HG02870 (cell line): ENCODE data around the gene WDR6.
"Not testable (repeated sequence)": the region's sequence is repeated elsewhere in the genome, so short reads cannot be mapped to it uniquely, and the experiment has no call there.

ENCODE experiments used
- ATAC-seq: cut with Tn5 transposase; IDR thresholded peaks from one replicate; pipeline ENCODE4 v1.9.1; 2021; ENCODE audit warnings: mild to moderate bottlenecking, moderate library complexity; ENCODE audit not compliant: unreplicated experiment

Gene WDR6

DNA sequence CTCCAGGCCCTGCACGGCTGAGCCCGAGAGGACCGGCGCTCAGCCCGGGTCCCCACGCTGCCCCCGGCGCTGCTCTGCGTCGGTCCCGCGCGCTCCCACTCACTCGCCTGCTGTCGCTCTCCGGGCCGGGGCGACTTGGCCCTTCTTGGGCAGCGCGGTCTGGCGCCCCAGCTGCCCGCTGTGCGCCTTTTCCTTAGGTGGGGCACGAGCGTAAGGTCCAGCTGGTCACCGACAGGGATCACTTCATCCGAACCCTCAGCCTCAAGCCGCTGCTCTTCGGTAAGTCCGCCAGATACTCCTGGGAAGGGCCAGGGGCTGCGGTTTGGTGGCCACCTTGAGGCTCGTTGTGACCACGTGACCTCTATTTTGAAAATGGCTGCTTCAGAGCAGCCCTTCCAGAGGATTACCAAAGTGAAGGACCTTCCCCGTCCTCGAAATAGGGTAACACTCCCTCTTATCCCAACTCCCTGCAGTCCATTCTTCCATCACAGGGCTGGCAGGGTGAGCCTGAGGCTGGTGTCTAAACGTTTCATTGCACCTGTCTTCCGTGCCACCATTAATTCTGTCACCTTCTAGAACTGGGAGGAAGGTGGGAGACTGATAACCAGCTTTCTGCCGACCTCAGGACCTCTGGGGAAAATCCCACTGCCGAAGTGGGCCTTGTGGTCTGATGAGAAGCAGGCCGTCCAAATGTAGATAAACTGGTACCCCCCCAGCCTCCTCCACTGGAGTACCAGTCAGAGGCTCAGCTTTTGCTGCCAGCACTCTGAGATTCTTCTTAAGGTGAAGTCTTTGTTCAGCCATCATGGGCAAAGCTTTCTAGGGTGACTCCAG lies 16.3 kb upstream of the WDR6 start:
- peak; percentile 14 for ATAC-seq

DNA sequence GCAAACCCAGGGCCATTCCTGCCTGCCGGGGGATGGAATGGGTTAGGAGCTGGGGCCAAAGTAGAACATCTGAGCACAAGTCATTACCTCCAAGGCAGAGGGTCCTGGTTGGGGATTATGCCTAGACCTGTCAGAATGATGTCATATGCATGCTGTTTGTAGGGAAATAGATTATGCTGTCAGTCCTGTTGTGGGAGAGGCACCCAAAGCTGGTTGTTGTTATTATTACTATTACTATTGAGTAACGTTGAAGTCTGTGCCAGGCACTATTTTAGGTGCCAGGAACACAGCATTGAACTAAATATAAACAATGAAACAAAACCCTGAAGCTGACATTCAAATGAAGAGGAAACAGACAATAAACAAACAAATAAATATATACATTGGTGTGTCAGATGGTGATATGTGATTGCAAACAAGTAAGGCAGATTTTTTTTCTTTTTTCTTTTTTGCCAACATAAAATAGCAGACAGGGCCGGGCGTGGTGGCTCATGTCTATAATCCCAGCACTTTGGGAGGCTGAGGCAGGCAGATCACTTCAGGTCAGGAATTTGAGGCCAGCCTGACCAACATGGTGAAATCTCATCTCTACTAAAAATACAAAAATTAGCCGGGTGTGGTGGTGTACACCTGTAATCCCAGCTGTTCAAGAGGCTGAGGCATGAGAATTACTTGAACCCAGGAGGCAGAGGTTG lies 15.2 kb upstream of the WDR6 start:
- no peak for ATAC-seq

DNA sequence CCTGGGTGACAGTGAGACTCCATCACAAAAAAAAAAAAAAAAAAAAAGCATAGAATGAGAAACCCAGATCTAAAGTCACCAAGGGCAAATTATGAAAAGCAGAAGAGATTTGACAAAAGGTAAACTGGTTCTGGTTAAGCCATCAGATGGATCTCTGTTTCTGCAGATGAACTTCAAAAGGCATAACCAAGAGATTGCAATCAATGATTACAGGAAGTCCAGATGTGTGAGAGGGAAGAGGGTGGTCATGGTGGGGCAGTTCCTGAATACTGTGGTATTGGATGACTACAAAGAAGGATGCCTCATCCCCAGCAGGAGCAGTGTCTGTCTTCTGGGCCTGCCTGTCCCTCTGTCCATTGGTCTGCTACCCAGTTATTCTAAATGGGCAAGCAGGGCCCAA lies 13.4 kb upstream of the WDR6 start:
- no peak for ATAC-seq

GRCh38 chr3:48996640-48997039 lies 10.6 kb upstream of the WDR6 start:
- ATAC-seq: no peak

- no peak for ATAC-seq
Observed at GRCh38 chr3:48997102-48997635, 10.0 kb upstream of the WDR6 start.

DNA sequence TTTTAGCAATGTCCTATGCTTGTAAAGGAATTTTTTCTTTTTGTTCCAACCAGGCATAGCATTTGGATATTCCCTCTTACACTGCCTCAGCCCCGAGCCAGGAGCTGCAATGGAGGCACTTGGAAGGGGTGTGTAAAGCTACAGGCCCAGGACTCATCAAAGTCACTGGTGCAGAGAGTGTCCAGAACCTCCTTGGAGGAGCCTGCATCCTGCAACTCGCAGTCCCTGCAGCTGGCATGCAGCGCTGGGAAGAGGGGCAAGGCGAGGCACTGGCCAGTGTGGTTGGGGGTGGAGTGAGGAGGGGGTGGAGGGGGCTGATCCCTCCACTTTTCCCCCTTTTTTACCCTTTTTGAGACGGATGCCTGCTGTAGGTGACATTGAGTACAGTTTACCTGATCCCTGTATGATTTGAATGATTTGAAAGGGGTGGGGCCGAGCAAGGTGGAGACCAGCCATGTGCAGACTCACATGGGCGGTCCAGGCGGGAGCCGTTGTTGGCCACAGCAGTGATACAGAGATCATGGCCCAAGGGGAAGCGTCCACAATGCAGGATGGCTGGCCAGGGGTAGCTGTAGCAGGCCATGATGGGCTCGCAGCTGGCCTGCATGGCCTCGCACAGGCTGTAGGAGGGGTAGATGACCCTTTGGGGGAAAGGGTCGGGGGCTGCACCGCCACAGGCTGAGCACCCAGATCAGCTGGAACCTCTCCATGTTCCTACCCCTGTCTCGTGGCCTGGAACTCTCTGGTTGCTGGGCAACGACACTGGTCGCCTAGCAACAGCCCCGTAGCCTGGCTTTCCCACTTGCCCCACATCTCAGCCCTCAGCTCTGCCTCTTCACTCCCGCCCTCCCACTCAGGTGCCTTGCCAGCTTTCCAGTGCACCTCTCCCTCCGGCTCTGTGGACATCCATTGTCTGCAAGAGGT lies 9.2 kb upstream of the WDR6 start:
- no peak for ATAC-seq

DNA sequence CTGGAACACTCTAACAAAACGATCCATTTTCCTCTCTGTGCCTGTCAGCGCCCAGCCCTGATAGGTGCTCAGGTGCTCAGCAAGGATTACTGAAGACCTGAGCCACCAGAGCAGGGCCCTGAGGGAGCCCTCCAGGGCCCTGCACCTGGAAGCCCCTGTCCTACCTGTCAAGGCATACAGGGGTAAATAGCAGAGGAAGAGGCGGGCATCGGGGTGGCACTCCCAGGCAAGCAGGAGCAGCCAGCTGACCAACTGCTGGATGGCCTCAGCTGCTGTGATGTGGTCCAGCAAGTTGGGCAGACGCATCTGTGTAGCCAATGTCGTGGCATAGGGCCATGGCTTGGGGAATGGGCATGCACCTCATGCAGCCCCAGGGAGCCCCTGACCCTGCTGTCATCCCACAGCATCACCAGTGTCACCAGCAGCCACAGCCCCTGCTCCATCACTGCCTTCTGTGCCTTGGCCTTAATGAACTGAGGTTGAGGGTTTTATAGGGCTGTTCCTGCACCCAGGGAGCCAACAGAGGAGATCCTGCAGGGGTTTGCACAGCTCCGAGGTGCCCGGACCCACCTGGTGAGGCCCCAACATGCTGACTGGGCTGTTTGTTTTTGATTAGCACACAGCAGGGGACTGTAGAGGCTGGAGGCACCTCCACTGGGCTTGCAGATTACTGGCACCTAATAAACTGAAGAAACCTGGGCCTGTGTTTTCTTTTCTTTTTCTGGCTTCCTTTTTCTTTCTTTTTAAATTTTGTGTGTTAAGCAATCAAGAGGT lies 7.9 kb upstream of the WDR6 start:
- no peak for ATAC-seq

DNA sequence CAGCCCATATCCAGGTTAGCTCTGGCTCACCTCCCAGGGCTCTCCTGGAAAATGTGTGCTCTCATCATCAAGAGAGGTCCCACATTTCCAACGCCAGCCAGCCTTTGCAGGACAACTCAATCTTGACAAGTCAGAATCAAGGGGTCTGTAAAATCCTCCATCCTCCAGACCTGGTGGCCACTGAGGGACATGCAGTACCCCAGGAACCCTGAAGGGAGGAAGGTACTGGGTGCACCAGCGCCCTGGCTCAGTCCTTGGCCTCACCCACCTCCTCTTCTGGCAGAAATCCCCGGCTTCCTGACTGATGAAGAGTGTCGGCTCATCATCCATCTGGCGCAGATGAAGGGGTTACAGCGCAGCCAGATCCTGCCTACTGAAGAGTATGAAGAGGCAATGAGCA lies 6.0 kb upstream of the WDR6 start:
- ATAC-seq: no peak

DNA sequence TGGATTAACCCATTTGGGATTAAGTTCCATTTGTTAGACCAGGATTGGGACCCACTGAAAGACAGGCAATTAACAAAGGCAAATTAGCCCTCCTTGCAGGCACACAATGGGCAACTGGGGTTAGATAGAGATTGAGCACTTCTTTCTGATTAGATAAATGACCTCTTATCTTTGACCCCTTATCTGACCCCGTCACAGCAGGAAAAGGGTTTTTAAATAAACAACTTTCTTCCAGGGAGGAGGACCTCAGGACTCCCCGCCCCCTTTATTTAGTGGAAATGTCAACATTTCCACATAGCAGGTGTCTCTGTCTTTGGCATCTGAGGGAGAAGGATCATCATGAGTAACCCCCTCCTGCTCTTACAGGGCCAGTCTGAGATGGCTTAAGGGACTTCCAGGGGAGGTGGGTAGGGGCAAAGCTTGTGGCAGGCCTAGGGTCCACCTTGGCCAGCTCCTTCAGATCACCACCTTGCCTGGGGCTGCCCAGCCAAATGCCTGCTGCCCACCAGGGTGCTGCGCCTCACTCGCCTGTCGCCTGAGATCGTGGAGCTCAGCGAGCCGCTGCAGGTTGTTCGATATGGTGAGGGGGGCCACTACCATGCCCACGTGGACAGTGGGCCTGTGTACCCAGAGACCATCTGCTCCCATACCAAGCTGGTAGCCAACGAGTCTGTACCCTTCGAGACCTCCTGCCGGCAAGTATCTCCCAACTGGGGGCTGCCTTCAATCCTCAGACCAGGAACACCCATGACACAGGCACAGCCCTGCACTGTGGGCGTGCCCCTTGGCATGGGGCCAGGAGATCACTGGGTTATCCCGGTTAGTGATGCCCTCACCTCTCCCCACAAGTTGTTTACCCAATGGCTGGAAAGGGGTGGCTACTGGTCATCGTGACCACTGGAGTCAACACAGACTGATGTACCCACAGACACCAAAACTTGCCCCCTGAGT lies 2.6 kb upstream of the WDR6 start:
- ATAC-seq: no peak

DNA sequence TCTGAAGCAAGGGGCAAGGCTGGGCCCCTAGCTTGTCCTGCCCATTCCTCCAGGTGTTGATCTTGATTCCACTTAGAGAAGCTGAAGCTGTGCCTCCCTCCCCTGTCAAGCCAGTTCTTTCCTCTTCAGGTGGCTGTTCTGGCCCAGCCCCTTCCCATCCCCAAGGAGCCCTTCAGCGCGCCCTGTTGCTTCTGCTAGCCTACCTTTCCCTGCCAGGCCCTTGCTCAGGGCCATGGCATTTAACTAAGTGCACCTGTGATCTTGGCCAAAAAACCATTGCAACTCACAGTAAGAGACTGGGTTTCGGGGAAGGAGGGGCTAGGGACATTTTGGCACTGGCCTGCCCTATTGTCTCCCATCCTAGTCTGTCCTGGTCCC lies 1.9 kb upstream of the WDR6 start:
- no peak for ATAC-seq

- ATAC-seq: no peak
Observed at GRCh38 chr3:49005998-49006397, 1.2 kb upstream of the WDR6 start.

GRCh38 chr3:49006408-49007067 lies 653 bp upstream of the WDR6 start:
- ATAC-seq: no peak

DNA sequence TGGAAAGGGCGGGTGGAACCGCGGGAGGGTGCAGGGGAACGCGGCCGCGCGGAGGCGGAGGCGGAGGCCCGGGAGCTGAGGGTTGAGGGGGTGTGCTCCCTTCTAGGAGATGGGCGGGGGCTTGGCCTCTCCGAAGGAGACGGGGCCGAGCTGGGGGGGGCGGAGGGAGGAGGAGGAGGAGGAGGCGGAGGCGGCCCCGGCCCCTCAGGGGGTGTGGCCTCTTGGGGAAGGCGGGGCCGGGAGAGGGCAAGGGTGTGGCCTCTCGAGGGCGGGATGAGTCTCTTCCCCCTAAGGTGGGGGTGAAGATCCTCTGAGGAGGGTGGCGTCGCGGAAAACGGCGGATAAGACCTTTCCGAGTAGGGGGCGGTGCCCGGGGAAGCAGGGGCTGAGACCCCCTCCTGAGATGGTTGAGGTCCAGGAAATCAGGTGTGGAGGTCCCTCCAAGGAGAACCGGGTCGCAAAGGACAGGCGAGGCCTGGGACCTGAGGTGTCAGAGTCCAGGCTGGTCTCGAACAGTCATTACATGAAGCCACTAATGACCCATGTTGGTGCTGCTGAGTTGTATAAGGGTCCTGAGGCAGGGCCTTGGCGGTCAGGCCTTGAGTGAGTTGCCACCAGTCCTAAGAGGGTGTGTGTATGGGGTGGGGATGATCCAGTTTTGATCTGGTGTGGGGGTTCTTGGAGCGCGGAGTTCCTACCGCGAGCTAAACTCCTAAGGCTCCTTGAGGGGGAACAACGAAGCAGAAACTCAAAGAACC lies 759 bp downstream of the WDR6 start:
- peak; percentile 28 for ATAC-seq

DNA sequence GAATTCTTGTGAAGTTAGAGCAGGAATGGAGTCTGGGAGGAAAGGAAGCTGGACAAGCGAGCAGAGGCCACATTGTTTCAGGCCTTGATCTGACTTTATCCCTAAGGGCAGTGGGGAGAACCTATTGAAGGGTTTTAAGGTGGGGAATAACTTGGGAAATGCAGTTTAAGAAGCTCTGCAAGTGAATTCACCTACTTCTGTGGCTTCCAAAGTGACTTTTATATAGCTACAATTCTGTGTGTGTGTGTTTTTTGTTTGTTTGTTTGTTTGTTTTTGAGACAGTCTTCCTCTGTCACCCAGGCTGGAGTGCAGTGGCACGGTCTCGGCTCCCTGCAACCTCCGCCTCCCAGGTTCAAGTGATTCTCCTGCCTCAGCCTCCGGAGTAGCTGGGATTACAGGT lies 1.4 kb downstream of the WDR6 start:
- ATAC-seq: not testable (repeated sequence)

GRCh38 chr3:49009396-49009795 lies 2.2 kb downstream of the WDR6 start:
- no peak for ATAC-seq

DNA sequence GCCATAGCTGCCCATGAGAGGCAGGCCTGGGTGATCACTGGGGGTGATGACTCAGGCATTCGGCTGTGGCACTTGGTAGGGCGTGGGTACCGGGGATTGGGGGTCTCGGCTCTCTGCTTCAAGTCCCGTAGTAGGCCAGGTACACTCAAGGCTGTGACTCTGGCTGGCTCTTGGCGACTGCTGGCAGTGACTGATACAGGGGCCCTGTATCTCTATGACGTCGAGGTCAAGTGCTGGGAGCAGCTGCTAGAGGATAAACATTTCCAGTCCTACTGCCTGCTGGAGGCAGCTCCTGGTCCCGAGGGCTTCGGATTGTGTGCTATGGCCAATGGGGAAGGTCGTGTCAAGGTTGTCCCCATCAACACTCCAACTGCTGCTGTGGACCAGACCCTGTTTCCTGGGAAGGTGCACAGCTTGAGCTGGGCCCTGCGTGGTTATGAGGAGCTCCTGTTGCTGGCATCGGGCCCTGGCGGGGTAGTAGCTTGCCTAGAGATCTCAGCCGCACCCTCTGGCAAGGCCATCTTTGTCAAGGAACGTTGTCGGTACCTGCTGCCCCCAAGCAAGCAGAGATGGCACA lies 5.3 kb downstream of the WDR6 start:
- no peak for ATAC-seq

DNA sequence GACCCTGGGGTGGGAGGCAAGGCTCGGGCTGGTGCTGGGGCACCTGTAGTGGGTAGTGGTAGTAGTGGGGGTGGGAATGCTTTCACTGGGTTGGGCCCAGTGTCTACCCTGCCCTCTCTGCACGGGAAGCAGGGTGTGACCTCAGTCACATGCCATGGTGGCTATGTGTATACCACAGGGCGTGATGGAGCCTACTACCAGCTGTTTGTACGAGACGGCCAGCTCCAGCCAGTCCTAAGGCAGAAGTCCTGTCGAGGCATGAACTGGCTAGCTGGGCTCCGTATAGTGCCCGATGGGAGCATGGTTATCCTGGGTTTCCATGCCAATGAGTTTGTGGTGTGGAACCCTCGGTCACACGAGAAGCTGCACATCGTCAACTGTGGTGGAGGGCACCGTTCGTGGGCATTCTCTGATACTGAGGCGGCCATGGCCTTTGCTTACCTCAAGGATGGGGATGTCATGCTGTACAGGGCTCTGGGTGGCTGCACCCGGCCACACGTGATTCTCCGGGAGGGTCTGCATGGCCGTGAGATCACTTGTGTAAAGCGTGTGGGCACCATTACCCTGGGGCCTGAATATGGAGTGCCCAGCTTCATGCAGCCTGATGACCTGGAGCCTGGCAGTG lies 6.0 kb downstream of the WDR6 start:
- no peak for ATAC-seq
